Stimulated activated CD4-positive, alpha-beta T cell treated with anti-CD3 and anti-CD28 coated beads, Interleukin-2, amount 100 ng/mL, for 48 hours (primary cell): ENCODE data around the gene NR4A1.
"Not testable (repeated sequence)": the region's sequence is repeated elsewhere in the genome, so short reads cannot be mapped to it uniquely, and the experiment has no call there.

Experiments used
- DNase-seq, 2 donors: peaks; one replicate each; pipeline ENCODE4 v3.0.0-alpha.2; 2020

NR4A1 gene

GRCh38 chr12:52080403-52081251 lies 29.4 kb downstream of the NR4A1 start:
- DNase-seq, result no peak

GRCh38 chr12:52081263-52081733 lies 30.1 kb downstream of the NR4A1 start:
- DNase-seq, result no peak

DNA sequence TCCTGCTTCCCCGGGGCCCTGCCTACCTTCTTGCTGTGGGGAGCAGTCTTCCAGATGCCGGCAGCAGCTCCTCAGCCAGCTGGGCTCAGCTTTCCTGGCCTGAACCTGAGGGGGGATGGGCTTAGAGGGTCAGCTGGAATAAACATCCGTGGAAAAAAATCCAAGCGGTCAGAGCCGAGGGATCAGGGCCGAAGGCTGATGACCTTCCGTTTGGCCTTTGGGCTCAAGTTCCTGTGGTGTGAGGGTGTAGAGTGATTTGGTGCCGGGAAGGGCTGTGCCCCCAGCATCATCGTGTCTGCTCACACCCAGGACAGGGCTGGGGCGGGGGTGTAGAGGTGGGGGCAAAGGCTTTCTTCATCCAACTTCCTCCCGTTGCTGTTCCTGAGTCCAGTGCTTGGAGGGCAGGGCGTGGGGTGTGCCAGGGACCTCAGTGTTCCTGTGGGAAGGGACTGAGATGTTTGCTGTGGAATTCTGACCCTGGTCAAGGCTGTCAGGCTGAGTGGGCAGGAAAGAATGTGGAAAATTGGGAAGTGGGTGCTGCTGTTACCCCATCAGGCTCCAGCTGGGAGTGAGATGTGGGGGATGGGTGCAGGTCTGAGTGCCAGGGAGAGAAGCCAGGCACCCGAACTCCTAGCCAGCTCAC lies 30.9 kb downstream of the NR4A1 start:
- no peak for DNase-seq

DNA sequence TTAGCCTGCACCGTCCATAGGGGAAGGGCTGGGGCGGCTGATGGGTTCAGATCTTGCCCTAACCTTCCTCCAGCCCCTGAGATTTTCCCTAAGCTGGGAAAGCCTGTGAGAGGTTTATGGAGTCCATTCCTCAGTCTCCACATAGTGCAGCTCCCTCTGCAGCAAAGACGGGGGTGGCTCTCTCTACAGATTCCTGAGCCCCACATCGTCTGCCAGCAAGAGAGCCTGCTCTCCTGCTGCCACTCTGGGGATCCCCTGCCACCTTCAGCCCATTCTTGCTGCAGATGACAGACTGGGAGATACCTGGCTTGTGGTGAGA lies 31.4 kb downstream of the NR4A1 start:
- DNase-seq, result no peak

- DNase-seq, result peak; percentile 68 to 71
Observed at GRCh38 chr12:52082988-52083637, 31.9 kb downstream of the NR4A1 start.

- no peak for DNase-seq
Observed at GRCh38 chr12:52083638-52083996, 32.4 kb downstream of the NR4A1 start.

DNA sequence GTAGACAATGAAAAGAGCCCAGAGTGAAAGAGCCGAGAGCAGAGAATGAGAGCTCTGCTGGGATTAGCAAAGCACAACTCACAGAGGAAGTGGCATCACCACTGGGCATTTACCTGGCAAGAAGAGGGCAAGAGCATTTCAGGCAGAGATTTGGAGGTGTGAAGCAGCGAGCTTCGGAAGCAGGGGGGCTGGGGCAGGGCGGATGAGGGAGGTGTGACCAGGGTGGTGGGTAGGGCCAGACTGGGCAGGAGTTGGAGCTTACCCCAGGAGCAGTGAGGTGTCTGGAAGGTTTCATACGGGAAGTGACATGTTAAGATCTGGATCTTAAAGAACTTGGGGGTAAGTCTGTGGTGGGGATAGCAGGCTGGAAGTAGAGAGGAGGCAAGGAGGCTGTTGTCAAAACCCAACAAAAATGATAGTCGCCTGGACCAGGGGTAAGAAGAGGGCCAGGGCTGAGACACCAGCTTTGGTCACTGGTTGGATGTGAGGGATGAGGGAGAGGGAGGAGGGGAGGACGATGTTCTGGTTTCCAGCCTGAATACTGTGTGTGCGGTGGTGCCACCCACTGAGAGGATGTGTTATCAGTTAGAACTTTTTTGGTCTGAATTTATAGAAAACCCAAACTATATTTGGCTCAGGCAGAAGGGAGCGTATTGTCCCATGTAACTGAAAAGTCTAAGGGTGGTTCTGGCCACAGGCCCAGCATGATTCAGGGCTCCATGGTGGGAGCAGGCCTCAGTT lies 33.4 kb downstream of the NR4A1 start:
- no peak for DNase-seq

- DNase-seq, result no peak
Observed at GRCh38 chr12:52085682-52086180, 34.5 kb downstream of the NR4A1 start.

DNA sequence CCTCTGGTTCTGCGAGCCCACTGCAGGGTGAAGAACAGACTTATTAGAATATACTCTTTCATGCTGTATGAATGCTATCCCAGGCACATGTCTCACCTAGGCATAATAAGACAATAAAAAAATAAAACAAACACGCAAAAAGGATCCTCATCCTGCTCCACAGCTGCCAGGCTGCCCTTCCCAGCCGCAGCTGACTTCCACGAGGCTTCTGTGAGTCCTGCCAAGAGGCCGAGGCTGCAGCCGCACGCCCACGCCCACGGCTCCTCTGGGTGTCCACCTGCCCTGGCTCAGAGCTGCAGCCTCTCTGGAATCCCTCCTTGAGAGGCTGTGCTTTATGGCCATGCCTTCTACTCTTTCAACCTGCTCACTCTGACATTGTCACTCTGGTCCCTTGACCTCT lies 35.1 kb downstream of the NR4A1 start:
- DNase-seq, result no peak

GRCh38 chr12:52086944-52087835 lies 35.9 kb downstream of the NR4A1 start:
- DNase-seq, result no peak

GRCh38 chr12:52087961-52088820 lies 36.9 kb downstream of the NR4A1 start:
- no peak for DNase-seq

GRCh38 chr12:52089491-52089890 lies 38.2 kb downstream of the NR4A1 start:
- no peak for DNase-seq

- DNase-seq, result no peak
Observed at GRCh38 chr12:52090291-52090690, 39.0 kb downstream of the NR4A1 start.

GRCh38 chr12:52091061-52091460 lies 39.8 kb downstream of the NR4A1 start:
- no peak for DNase-seq

- DNase-seq, result no peak
Observed at GRCh38 chr12:52091869-52092268, 40.6 kb downstream of the NR4A1 start.

DNA sequence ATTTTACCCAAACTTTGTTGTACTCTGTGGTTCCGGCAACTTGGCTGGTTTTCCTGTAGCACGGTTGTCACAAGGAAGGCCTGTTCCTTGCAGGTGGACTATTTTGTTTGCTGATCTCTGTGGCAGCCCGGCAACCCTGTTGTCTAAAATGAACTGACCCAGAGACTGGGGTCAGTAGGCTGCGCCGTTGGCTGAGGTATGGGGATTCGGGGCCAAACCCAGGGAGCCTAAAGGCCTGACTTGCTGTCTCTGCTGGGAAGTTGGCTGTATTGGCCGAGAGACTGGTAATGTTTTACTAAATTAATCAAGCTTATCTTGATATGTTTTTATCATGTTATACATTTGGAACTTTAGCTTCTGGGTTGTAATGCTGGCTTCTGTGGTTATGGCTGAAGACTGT lies 42.1 kb downstream of the NR4A1 start:
- no peak for DNase-seq

GRCh38 chr12:52096332-52097044 lies 45.2 kb downstream of the NR4A1 start:
- DNase-seq, result no peak

DNA sequence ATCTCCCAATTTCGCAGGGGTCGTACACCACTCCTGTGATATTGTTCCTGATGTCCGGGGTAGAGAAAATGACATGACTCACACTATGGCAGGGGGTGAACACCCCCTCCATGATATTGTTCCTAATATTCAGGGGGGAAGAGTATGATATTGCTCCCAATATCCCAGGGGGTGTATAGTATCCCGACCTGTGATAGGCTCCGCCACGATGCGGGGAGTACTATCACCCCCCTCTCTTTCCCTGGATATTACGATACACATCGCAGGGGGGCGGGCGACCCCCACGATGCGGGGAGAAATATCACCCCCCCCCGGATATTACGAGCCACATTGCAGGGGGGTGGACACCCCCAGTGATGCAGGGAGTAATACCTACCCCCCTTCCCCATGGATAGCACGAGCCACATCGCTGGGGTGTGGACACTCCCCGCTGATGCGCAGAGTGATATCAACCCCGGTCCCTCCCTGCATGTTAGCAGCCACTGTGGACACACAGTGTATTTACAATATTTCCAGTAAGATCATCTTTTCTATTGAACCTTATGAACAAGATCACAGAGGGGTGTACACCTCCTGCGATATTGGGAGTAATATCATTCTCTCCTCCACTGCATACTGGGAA lies 45.9 kb downstream of the NR4A1 start:
- DNase-seq, result no peak

DNA sequence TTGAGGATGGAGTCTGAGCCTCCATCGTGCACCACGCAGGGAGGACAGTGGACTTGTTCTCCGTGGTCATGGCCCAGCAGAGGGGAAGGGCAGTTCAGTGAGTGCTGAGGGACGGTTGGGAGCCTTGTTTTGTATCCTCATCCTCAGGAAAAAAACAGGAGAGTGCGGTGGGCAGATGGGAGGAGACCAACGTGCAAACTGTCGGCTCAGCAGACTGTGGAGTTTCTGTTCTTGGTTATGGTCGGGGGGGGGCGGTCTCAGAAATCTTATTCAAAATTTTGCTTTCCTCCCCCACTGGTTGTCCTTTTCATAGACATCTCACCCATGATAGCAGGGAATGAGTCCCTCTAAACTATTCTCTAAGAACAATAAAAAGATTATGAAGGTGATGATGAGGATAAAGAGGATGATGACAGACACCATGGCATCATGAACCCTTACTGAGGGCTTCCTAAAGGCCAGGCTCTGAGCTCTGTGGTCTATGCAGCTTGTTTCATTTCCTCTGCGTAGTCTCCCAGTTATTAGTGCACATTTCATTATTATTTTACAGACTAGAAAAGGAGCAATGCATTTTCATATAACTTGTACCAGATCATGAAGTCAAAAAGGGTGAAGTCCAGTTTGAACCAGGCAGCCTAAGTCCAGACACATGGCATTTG lies 53.3 kb downstream of the NR4A1 start:
- not testable (repeated sequence) for DNase-seq
